ENCODE measurements around the gene ALAD. TPM values are rescaled to one million over a fixed set of nuclear protein-coding genes. Genes with fewer than 3 reads are reported as not detected.
A peak's percentile ranks its signal among the peaks of the same experiment; 100 is the strongest.

ALAD gene
- total RNA-seq (2016; rRNA removed; fragmentation: Illumina TruSeq; extraction: Trizol) (21.8 and 23.0 TPM in 2 replicates), polyA plus RNA-seq (2011; rRNA removed) (30.1 and 40.5 TPM in 2 replicates), polyA minus RNA-seq (2011; rRNA and poly(A)+ RNA removed; ENCODE audit: low replicate concordance) (22.4 and 56.5 TPM in 2 replicates), Bru-seq, nascent RNA (percentile 62 among the genes with signal in this experiment), BruChase-seq, experiment 1, labeled RNA remaining after a 6-hour chase (percentile 73 among the genes with signal in this experiment), BruChase-seq, experiment 2, labeled RNA remaining after a 2-hour chase (percentile 67 among the genes with signal in this experiment)
- total RNA-seq (2016; cell fraction: cytosol; rRNA removed; fragmentation: Illumina TruSeq; extraction: Trizol; ENCODE audit: low read depth): 5.0 and 5.9 TPM in 2 replicates
- 21.5 and 22.8 TPM in 2 replicates for total RNA-seq (2016; cell fraction: insoluble cytoplasmic fraction; rRNA removed; fragmentation: Illumina TruSeq; extraction: Trizol)
- total RNA-seq (2016; cell fraction: membrane; rRNA removed; fragmentation: Illumina TruSeq; extraction: Trizol): 9.1 and 9.2 TPM in 2 replicates
- 16.1 and 20.0 TPM in 2 replicates for total RNA-seq (2016; cell fraction: nucleus; rRNA removed; fragmentation: Illumina TruSeq; extraction: Trizol)
- 15.7 and 16.1 TPM in 2 replicates for polyA plus RNA-seq (2011; cell fraction: cytosol; rRNA removed)
- polyA plus RNA-seq (2011; cell fraction: nucleus; rRNA removed): 75.9 and 98.7 TPM in 2 replicates
- 48.3 and 58.9 TPM in 2 replicates for polyA plus RNA-seq (2012)
- polyA plus RNA-seq (2016; cell fraction: cytosol; fragmentation: Illumina TruSeq; extraction: Trizol; ENCODE audit: low read depth): 6.7 and 7.3 TPM in 2 replicates
- 21.4 and 28.7 TPM in 2 replicates for polyA plus RNA-seq (2016; cell fraction: insoluble cytoplasmic fraction; fragmentation: Illumina TruSeq; extraction: Trizol; ENCODE audit: low read depth)
- polyA plus RNA-seq (2016; cell fraction: membrane; fragmentation: Illumina TruSeq; extraction: Trizol; ENCODE audit: low read depth): 8.7 and 9.0 TPM in 2 replicates
- 44.4 and 47.1 TPM in 2 replicates for polyA plus RNA-seq (2016; cell fraction: nucleus; fragmentation: Illumina TruSeq; extraction: Trizol; ENCODE audit: insufficient read depth, low read depth)
- polyA minus RNA-seq (2011; cell fraction: cytosol; rRNA and poly(A)+ RNA removed): 9.6 and 11.1 TPM in 2 replicates
- polyA minus RNA-seq (2011; cell fraction: nucleus; rRNA and poly(A)+ RNA removed): 31.4 and 34.3 TPM in 2 replicates
- long read RNA-seq, experiment 1, transcript ALAD-208 (12 exons, 3,247 nt): minor isoform, 6 of 48 reads
- long read RNA-seq, experiment 1, transcript ALAD-201 (12 exons, 3,173 nt): major isoform, 32 of 48 reads
- long read RNA-seq, experiment 1, partial matches to known transcripts: 4 of 48 reads
- long read RNA-seq, experiment 1, other reads (novel, unspliced or antisense): 6 of 48 reads
- long read RNA-seq, experiment 2, transcript ALAD-208 (12 exons, 3,247 nt): minor isoform, 6 of 51 reads
- long read RNA-seq, experiment 2, transcript ALAD-201 (12 exons, 3,173 nt): major isoform, 21 of 51 reads
- long read RNA-seq, experiment 2, partial matches to known transcripts: 3 of 51 reads
- long read RNA-seq, experiment 2, other reads (novel, unspliced or antisense): 21 of 51 reads

- ATAC-seq (peak; percentile 98), DNase-seq (ENCODE audit: low spot score) (peak; percentile 95), FAIRE-seq (peak; percentile 79)
- H2AFZ ChIP-seq (ENCODE audit: low read length): peak within 1 kb of the TSS; percentile 92
- H3K9me3 ChIP-seq (ENCODE audit: low read length): no peaks in the 10 kb centered on the region
- no peaks in the 10 kb centered on the region for H3K36me3 ChIP-seq (replicated peaks in 1 of 2; ENCODE audit: control insufficient read depth in 1 of 2, insufficient read depth in 2 of 2, low read length in 2 of 2)
- in situ Hi-C loops (cut with HindIII; ENCODE audit: extremely low pct_ligation_motif_present, low pct_unique_long_range_greater_than_20kb): loop anchor here (5.0 kb wide), 1 partner anchor 49 kb away; no protein-coding TSS in a partner anchor
- ChIA-PET CTCF (ENCODE audit: low intra/inter-chr PET ratio, low total read pairs) (interaction anchor here (1.2 to 1.5 kb wide), 3 partner anchors 14 to 257 kb away, joined by 4 to 7 read pairs (median 7); no protein-coding TSS in a partner anchor), POLR2A (interaction anchor here (1.0 to 2.7 kb wide), 9 partner anchors 9 to 251 kb away, joined by 3 to 50 read pairs (median 7); partner anchors contain the start of genes C9orf43, CDC26, HDHD3 and POLE3)
- intact Hi-C loops (cut with micrococcal nuclease; ENCODE audit: unreplicated experiment): loop anchor here (1.0 to 10.0 kb wide), 3 partner anchors 24 to 126 kb away; partner anchors contain the start of genes CDC26, PRPF4 and WDR31
- peaks cover 49% of the 10 kb centered on the region for H3K4me1 ChIP-seq (ENCODE audit: insufficient read depth, low read length)
- no peaks in the 10 kb centered on the region; a peak in 1 of 5 replicates for H3K27me3 ChIP-seq (ENCODE audit: control insufficient read depth in 1 of 2, insufficient read depth in 2 of 2, low read length in 2 of 2)
- H3K27ac ChIP-seq (ENCODE audit: extremely low read length, insufficient read depth, low read length): peak within 1 kb of the TSS; percentile 44
- H4K20me1 ChIP-seq (ENCODE audit: insufficient read depth, low read length): no peaks in the 10 kb centered on the region
- 2% methylated on average over 22 of the region's 50 CpGs for WGBS (ENCODE audit: low lambda C conversion rate)
- peaks cover 24% of the 10 kb centered on the region for H3K79me2 ChIP-seq (ENCODE audit: insufficient read depth, low read length)
- BruUV-seq (replicated peaks): no TSS peak
- H3K9ac ChIP-seq (ENCODE audit: insufficient read depth, low read depth, low read length): peak within 1 kb of the TSS; percentile 82
- peak within 1 kb of the TSS; percentile 88 for H3K4me2 ChIP-seq (ENCODE audit: low read depth, low read length)
- H3K4me3 ChIP-seq (replicated peaks in 1 of 3; ENCODE audit: insufficient read depth in 1 of 3, low read depth in 2 of 3, low read length in 3 of 3): peak within 1 kb of the TSS; percentile 73 to 91 (median 86)
- TF ChIP-seq HNRNPL (IDR thresholded peaks at IDR 0.05; ENCODE audit: low read depth, low read length): no peak
- TF ChIP-seq XBP1 (CRISPR knock-in tag; IDR thresholded peaks at IDR 0.05): no peak
- TF ChIP-seq PRMT3 (CRISPR knock-in tag; IDR thresholded peaks at IDR 0.05; ENCODE audit: borderline replicate concordance, low read depth): no peak
- peak; percentile 86 for TF ChIP-seq MED1 (CRISPR knock-in tag; IDR thresholded peaks at IDR 0.05)
- peak; percentile 51; the same call in 1 of the 2 replicates for TF ChIP-seq FOXC1 (CRISPR knock-in tag; IDR thresholded peaks at IDR 0.05; ENCODE audit: borderline replicate concordance)
- no peak for TF ChIP-seq SP1 (IDR thresholded peaks at IDR 0.05)
- peak; percentile 94 for TF ChIP-seq SP1 (CRISPR knock-in tag; IDR thresholded peaks at IDR 0.05)
- TF ChIP-seq CCAR2 (optimal IDR thresholded peaks at IDR 0.05; ENCODE audit: low read depth, low read length): peak; percentile 45
- TF ChIP-seq PHF20 (CRISPR knock-in tag; IDR thresholded peaks at IDR 0.05): peak; percentile 45
- no peak for TF ChIP-seq IRF1 (CRISPR knock-in tag; IDR thresholded peaks at IDR 0.05; ENCODE audit: low read depth)
- TF ChIP-seq, protein P1, sequence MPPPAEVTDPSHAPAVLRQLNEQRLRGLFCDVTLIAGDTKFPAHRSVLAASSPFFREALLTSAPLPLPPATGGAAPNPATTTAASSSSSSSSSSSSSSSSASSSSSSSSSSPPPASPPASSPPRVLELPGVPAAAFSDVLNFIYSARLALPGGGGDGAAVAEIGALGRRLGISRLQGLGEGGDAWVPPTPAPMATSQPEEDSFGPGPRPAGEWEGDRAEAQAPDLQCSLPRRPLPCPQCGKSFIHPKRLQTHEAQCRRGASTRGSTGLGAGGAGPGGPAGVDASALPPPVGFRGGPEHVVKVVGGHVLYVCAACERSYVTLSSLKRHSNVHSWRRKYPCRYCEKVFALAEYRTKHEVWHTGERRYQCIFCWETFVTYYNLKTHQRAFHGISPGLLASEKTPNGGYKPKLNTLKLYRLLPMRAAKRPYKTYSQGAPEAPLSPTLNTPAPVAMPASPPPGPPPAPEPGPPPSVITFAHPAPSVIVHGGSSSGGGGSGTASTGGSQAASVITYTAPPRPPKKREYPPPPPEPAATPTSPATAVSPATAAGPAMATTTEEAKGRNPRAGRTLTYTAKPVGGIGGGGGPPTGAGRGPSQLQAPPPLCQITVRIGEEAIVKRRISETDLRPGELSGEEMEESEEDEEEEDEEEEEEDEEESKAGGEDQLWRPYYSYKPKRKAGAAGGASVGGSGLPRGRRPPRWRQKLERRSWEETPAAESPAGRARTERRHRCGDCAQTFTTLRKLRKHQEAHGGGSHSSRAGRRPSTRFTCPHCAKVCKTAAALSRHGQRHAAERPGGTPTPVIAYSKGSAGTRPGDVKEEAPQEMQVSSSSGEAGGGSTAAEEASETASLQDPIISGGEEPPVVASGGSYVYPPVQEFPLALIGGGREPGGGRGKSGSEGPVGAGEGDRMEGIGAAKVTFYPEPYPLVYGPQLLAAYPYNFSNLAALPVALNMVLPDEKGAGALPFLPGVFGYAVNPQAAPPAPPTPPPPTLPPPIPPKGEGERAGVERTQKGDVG (CRISPR knock-in tag; IDR thresholded peaks at IDR 0.05; ENCODE audit: borderline replicate concordance): no peak
Observed at GRCh38 chr9:113401027-113401792, at the start of gene ALAD. Gene ALAD, minus strand, starts transcription at chr9:113401284. Its CDS starts 7,725 bp downstream, at chr9:113393559.

Measured in HepG2 (cell line).